ENCODE results near the gene FAM117B. TPM values are rescaled to one million over a fixed set of nuclear protein-coding genes. Genes with fewer than 3 reads are reported as not detected.

Gene FAM117B
- total RNA-seq, 1 donor from 2014 or later: 28.5 TPM

DNA sequence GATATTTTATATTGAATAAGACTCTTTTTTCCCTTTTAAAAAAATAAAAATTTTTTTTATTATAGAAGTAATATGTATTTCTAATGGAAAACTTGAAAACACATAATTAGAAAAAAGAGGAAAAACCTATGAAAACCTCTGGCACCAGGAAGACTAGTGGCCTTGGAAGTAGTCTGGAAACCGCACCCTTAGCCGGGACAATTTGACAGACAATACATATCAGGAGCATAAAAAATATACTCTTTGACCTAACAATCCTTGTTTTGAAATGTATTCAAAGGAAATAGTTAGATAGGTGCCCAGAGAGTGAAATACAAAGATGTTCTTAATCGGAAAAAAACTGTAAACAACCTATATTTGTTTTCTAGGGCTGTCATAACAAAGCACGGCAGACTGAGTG is 34.9 kb upstream of the FAM117B start:
- Mint-ChIP-seq H3K36me3 (ENCODE audit: insufficient read depth) (no peaks in the 10 kb centered on the region), H3K27ac (no peak overlapping the region), H3K4me3 (ENCODE audit: low read depth) (no peak overlapping the region), H3K4me1 (ENCODE audit: low read depth) (no peaks in the 10 kb centered on the region), H3K9me3 (ENCODE audit: low read depth) (no peaks in the 10 kb centered on the region), H3K27me3 (no peaks in the 10 kb centered on the region)
- TF ChIP-seq, protein P1, sequence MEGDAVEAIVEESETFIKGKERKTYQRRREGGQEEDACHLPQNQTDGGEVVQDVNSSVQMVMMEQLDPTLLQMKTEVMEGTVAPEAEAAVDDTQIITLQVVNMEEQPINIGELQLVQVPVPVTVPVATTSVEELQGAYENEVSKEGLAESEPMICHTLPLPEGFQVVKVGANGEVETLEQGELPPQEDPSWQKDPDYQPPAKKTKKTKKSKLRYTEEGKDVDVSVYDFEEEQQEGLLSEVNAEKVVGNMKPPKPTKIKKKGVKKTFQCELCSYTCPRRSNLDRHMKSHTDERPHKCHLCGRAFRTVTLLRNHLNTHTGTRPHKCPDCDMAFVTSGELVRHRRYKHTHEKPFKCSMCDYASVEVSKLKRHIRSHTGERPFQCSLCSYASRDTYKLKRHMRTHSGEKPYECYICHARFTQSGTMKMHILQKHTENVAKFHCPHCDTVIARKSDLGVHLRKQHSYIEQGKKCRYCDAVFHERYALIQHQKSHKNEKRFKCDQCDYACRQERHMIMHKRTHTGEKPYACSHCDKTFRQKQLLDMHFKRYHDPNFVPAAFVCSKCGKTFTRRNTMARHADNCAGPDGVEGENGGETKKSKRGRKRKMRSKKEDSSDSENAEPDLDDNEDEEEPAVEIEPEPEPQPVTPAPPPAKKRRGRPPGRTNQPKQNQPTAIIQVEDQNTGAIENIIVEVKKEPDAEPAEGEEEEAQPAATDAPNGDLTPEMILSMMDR (IDR thresholded peaks at IDR 0.05; ENCODE audit: unreplicated experiment): no peak
- DNase-seq (ENCODE audit: low spot score, unreplicated experiment): no peak

DNA sequence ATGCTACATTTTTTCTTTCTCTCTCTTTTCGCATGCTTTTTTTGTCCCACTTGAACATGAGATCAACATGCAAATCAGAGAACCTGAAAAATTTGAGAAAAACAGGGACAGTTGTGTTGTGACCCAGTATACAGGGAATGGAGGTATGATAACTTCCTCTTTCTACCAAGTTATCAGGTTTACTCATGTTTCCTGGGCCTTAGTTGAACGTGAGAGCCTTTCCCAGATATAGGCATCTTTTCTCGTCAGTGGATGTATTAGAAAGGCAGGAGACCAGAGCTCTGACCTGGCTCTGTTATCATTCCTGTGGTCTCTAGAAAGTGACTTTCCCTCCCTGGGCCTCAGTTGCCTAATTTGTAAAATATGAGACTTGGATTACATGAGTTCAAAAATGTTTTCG is 30.1 kb upstream of the FAM117B start:
- TF ChIP-seq, protein P1 (IDR thresholded peaks at IDR 0.05; ENCODE audit: unreplicated experiment): no peak
- H3K27me3 Mint-ChIP-seq: no peaks in the 10 kb centered on the region
- no peak overlapping the region for H3K27ac Mint-ChIP-seq
- H3K36me3 Mint-ChIP-seq (ENCODE audit: insufficient read depth): no peaks in the 10 kb centered on the region
- no peaks in the 10 kb centered on the region for H3K4me1 Mint-ChIP-seq (ENCODE audit: low read depth)
- no peaks in the 10 kb centered on the region for H3K9me3 Mint-ChIP-seq (ENCODE audit: low read depth)
- H3K4me3 Mint-ChIP-seq (ENCODE audit: low read depth): no peak overlapping the region
- no peak for DNase-seq (ENCODE audit: low spot score, unreplicated experiment)

DNA sequence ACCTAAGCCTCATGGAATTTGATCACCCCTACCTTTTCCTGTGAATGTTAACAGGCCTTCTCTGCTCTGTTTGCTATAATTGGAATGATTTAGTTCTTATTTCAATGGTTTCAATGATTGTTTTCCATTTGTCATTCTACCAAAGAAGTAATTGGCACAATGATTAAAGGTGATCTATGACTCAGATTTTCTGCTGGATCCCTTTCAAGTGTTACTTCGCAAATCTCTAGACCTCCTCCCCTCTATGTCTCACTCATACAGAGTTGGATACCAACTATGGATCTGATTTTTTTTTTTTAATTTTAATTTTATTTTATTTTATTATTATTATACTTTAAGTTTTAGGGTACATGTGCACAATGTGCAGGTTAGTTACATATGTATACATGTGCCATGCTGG is 29.6 kb upstream of the FAM117B start:
- no peaks in the 10 kb centered on the region for H3K36me3 Mint-ChIP-seq (ENCODE audit: insufficient read depth)
- no peaks in the 10 kb centered on the region for H3K4me1 Mint-ChIP-seq (ENCODE audit: low read depth)
- no peak overlapping the region for H3K27ac Mint-ChIP-seq
- DNase-seq (ENCODE audit: low spot score, unreplicated experiment): no peak
- no peaks in the 10 kb centered on the region for H3K27me3 Mint-ChIP-seq
- TF ChIP-seq, protein P1 (IDR thresholded peaks at IDR 0.05; ENCODE audit: unreplicated experiment): no peak
- no peak overlapping the region for H3K4me3 Mint-ChIP-seq (ENCODE audit: low read depth)
- H3K9me3 Mint-ChIP-seq (ENCODE audit: low read depth): no peaks in the 10 kb centered on the region

DNA sequence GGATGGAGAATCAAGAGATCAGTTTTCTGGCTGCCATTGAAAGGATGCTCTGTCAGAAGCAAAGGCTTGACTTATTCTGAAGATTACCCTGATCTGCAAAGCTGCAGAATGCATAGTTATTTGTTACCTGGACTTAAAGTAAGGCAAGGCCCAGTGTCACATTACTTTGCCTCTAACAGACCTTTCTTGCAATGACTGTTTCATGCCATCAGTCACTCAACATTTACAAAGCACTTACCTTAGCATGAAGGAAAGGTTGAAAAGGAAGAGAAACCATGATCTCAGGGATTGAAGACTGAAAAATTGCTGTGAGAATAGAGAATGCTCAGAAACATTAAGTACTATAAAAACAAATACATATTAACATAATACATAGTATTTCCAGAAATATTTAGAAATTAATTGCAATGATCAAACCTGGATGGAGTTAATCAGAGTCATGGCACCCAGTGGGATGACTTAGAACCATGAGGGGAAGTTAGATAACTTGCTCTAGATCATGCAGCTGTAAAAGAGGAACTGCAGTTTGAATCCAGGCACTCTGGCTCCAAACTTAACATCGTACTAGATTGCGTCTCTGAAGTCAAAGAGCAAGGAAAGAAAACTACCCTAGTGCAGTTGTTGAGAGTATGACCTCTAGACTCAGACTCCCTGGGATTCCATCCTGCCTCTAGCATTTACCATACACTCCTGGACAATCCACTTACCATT is 26.5 kb upstream of the FAM117B start:
- DNase-seq (ENCODE audit: low spot score, unreplicated experiment): no peak
- Mint-ChIP-seq H3K9me3 (ENCODE audit: low read depth) (no peaks in the 10 kb centered on the region), H3K4me1 (ENCODE audit: low read depth) (no peaks in the 10 kb centered on the region), H3K36me3 (ENCODE audit: insufficient read depth) (no peaks in the 10 kb centered on the region), H3K27ac (no peak overlapping the region), H3K27me3 (no peaks in the 10 kb centered on the region), H3K4me3 (ENCODE audit: low read depth) (no peak overlapping the region)
- TF ChIP-seq, protein P1 (IDR thresholded peaks at IDR 0.05; ENCODE audit: unreplicated experiment): no peak

DNA sequence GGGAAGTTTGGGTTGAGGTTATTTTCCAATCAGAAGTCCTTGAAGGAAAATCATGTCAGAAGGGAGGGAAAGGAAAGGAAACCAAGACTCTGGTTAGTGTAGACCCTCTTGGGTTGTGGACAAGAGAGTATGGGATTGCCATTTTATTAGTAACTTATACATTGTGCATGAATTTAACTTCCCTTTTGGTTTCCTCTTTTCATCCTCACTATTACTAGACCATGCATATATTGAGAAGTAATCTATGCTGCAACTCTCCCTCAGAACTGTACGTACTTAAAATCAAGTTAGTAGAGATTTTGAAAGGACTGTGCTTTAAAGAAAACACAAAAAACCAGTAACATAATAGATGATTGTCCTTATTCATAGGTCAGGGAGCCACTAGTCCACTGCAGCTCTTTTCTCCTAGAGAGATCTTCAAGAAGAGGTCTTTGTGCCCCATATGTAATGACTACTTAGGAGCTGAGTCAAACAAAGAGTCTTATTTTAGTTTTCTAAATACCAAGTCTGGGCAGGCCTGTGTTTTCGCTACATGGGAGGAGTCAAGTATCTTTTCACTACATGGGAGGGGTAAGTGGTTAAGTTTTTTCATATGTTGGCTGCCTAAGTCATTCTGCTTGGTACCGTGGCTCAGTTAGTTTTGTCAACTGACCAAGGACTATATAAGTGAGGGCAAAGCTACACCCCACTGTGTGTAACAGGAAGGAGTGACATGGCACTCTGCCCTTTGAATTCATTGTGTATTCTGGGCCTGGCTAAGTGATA is 25.2 kb upstream of the FAM117B start:
- H3K27me3 Mint-ChIP-seq: no peaks in the 10 kb centered on the region
- H3K9me3 Mint-ChIP-seq (ENCODE audit: low read depth): no peaks in the 10 kb centered on the region
- H3K27ac Mint-ChIP-seq: no peak overlapping the region
- no peak for DNase-seq (ENCODE audit: low spot score, unreplicated experiment)
- TF ChIP-seq, protein P1 (IDR thresholded peaks at IDR 0.05; ENCODE audit: unreplicated experiment): no peak
- H3K4me1 Mint-ChIP-seq (ENCODE audit: low read depth): no peaks in the 10 kb centered on the region
- no peaks in the 10 kb centered on the region for H3K36me3 Mint-ChIP-seq (ENCODE audit: insufficient read depth)
- H3K4me3 Mint-ChIP-seq (ENCODE audit: low read depth): no peak overlapping the region
